GM18526 (cell line): ENCODE results near the gene GGTA1.

Experiments used
- POLR2A ChIP-seq: IDR thresholded peaks from 3 replicates; pipeline ENCODE4 v1.6.1; 2011; ENCODE audit not compliant: insufficient read length; ENCODE audit errors: extremely low read depth

The GGTA1 gene

GRCh38 chr9:121476156-121476555, 23.5 kb downstream of the GGTA1 start:
- TF ChIP-seq POLR2A, result no peak

GRCh38 chr9:121474231-121474947, 25.3 kb downstream of the GGTA1 start:
- TF ChIP-seq POLR2A, result no peak

GRCh38 chr9:121473229-121473628, 26.4 kb downstream of the GGTA1 start:
- no peak for TF ChIP-seq POLR2A

GRCh38 chr9:121472446-121472845, 27.2 kb downstream of the GGTA1 start:
- no peak for TF ChIP-seq POLR2A

GRCh38 chr9:121466142-121466541, 33.5 kb downstream of the GGTA1 start:
- no peak for TF ChIP-seq POLR2A

- TF ChIP-seq POLR2A, result no peak
Observed at GRCh38 chr9:121464968-121465367, 34.7 kb downstream of the GGTA1 start.

- no peak for TF ChIP-seq POLR2A
Observed at GRCh38 chr9:121463026-121463807, 36.4 kb downstream of the GGTA1 start.

GRCh38 chr9:121459513-121459912, 40.1 kb downstream of the GGTA1 start:
- no peak for TF ChIP-seq POLR2A

GRCh38 chr9:121455527-121456239, 44.0 kb downstream of the GGTA1 start:
- TF ChIP-seq POLR2A, result no peak

GRCh38 chr9:121454972-121455371, 44.7 kb downstream of the GGTA1 start:
- TF ChIP-seq POLR2A, result no peak

GRCh38 chr9:121453232-121453892, 46.3 kb downstream of the GGTA1 start:
- no peak for TF ChIP-seq POLR2A

GRCh38 chr9:121452085-121452484, 47.6 kb downstream of the GGTA1 start:
- TF ChIP-seq POLR2A, result no peak

- no peak for TF ChIP-seq POLR2A
Observed at GRCh38 chr9:121451586-121451985, 48.1 kb downstream of the GGTA1 start.

- no peak for TF ChIP-seq POLR2A
Observed at GRCh38 chr9:121450241-121450640, 49.4 kb downstream of the GGTA1 start.

GRCh38 chr9:121449786-121450185, 49.9 kb downstream of the GGTA1 start:
- no peak for TF ChIP-seq POLR2A
